Left hindlimb (tissue), 1 donor: ENCODE results near the gene SENP7.
"Not testable (repeated sequence)": the region's sequence is repeated elsewhere in the genome, so short reads cannot be mapped to it uniquely, and the experiment has no call there.

Experiments
- DNase-seq: peaks from one replicate; pipeline ENCODE4 v3.0.0-alpha.2; 2018

Gene SENP7, protein sequence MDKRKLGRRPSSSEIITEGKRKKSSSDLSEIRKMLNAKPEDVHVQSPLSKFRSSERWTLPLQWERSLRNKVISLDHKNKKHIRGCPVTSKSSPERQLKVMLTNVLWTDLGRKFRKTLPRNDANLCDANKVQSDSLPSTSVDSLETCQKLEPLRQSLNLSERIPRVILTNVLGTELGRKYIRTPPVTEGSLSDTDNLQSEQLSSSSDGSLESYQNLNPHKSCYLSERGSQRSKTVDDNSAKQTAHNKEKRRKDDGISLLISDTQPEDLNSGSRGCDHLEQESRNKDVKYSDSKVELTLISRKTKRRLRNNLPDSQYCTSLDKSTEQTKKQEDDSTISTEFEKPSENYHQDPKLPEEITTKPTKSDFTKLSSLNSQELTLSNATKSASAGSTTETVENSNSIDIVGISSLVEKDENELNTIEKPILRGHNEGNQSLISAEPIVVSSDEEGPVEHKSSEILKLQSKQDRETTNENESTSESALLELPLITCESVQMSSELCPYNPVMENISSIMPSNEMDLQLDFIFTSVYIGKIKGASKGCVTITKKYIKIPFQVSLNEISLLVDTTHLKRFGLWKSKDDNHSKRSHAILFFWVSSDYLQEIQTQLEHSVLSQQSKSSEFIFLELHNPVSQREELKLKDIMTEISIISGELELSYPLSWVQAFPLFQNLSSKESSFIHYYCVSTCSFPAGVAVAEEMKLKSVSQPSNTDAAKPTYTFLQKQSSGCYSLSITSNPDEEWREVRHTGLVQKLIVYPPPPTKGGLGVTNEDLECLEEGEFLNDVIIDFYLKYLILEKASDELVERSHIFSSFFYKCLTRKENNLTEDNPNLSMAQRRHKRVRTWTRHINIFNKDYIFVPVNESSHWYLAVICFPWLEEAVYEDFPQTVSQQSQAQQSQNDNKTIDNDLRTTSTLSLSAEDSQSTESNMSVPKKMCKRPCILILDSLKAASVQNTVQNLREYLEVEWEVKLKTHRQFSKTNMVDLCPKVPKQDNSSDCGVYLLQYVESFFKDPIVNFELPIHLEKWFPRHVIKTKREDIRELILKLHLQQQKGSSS

GRCh38 chr3:101512646-101513418, at the start of gene SENP7:
SENP7 (minus strand) TSS chr3:101513212; CDS start chr3:101513130, 82 bp downstream.
- peak; percentile 89 for DNase-seq

GRCh38 chr3:101561630-101562328, 48.8 kb upstream of the SENP7 start, which contains the start of gene TRMT10C:
TRMT10C (plus strand) TSS chr3:101561868; CDS start chr3:101564782, 2,914 bp downstream.
- DNase-seq, result peak; percentile 94

GRCh38 chr3:101556064-101556463, 43.1 kb upstream of the SENP7 start:
- DNase-seq, result no peak

DNA sequence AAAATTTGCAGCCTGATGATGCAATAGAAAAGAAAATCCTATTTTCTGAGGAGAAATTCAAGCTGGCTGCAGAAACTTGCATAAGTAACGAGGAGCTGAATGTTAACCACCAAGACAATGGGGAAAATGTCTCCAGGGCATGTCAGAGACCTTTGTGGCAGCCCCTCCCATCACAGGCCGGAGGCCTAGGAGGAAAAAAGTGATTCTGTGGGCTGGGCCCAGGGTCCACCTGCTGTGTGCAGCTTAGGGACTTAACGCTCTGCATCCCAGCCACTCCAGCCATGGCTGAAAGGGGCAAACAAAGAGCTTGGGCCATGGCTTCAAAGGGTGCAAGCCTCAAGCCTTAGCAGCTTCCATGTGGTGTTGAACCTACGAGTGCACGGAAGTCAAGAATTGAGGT, 40.4 kb upstream of the SENP7 start:
- DNase-seq, result not testable (repeated sequence)

DNA sequence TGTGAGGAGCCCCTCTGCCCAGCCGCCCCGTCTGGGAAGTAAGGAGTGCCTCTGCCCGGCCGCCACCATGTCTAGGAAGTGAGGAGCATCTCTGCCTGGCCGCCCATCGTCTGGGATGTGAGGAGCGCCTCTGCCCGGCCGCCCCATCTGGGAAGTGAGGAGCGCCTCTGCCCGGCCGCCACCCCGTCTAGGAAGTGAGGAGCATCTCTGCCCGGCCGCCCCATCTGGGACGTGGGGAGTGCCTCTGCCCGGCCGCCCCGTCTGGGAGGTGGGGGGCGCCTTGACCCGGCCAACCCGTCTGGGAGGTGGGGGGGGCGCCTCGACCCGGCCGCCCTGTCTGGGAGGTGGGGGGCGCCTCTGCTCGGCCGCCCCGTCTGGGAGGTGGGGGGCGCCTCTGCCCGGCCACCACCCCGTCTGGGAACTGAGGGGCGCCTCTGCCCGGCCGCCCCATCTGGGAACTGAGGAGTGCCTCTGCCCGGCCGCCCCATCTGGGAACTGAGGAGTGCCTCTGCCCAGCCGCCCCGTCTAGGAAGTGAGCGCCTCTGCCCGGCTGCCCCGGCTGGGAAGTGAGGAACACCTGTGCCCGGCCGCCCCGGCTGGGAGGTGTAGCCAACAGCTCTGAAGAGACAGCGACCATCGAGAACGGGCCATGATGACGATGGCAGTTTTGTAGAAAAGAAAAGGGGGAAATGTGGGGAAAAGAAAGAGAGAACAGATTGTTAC, 38.5 kb upstream of the SENP7 start:
- not testable (repeated sequence) for DNase-seq

DNA sequence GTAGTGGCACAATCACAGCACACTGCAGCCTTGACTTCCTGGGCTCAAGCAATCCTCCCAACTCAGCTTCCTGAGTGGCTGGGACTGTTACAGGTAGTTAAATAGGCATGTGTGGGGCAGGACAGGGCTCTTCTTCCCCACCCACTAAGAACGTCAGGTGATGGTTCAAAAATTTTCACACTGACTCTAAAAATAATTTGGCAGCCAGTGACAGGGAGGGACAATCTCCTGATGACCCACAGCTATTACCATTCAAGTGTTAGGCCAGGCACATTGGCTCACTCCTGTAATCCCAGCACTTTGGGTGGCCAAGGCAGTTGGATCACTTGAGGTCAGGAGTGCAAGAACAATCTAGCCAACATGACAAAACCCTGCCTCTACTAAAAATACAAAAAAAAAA, 36.5 kb upstream of the SENP7 start:
- no peak for DNase-seq

DNA sequence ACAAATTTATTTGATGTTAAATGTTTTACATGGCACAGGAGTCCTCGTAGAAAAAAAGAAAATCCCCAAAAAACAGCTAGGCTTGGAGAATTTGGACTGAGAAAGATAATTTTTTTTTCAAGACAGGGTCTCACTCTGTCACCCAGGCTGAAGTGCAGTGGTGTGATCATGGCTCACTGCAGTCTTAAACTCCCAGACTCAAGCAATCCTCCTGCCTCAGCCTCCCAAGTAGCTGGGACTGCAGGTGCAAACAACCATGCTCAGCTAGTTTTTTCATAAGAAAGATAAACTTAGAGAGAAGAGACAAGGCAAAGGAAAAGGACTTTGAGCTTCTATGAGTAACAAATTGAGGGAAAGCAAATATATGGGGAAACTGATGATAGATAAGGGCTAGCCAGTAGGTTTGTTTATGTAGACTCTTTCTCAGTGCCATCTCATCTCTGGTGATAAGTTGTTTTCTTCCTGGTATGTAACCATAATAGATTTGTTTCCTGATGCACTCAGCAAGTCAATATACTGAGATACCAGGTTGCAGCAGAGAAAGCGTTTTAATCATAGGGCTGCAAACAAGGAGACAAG, 35.6 kb upstream of the SENP7 start:
- DNase-seq, result no peak

DNA sequence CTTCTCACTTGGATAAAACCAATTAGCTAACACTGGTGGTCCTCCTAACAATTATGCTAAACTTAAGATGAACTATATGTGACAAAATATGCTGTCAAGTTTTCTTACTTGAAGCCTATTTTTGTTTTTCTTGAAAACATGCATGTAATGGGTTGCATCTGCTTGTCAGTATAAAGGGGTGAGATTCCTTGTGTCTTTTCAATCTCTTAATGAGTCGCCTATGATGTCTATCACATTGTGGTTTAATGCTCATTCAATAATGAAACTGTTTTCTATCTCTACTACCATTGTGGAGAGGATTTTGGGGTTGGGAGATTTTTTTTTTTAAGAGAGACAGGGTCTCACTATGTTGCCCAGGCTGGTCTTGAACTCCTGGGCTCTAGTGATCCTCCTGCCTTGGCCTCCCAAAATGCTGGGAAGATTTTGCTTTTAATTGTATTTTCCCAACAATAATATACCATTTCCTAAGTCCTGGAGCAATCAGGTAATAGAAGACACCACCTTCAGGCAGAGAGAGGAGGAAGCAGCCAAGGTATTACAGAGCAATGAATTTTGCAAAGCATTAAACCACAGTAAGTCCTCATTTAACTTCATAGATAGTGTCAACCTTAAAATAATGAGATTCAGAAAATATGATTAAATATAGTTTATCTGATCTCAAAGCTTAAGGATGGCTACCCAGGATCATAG, 31.3 kb upstream of the SENP7 start:
- no peak for DNase-seq

GRCh38 chr3:101542957-101543356, 29.9 kb upstream of the SENP7 start:
- no peak for DNase-seq

- not testable (repeated sequence) for DNase-seq
These were observed 23.9 kb upstream of the SENP7 start for GRCh38 chr3:101536955-101537354.

- no peak for DNase-seq
These were observed 23.3 kb upstream of the SENP7 start for GRCh38 chr3:101536266-101536665.

- DNase-seq, result no peak
These were observed 22.2 kb upstream of the SENP7 start for GRCh38 chr3:101535221-101535620.

DNA sequence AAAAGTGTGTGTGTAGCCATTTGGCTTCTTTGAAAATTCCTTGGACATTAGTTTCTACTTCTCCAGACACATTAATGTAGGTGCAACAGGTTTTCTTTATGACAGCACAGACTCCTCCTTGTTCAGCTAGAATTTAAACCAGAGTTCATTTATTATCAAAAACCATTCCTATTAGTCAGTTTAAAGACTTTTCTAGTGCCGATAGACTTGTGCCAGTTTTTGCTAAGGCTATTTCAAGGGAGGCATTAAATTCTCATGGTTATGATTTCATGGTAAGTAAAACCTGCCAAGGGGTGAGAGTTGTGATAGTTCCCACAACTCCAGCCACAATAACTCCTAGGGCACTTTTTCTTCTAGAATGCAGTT, 20.6 kb upstream of the SENP7 start:
- DNase-seq, result no peak

- no peak for DNase-seq
These were observed 20.0 kb upstream of the SENP7 start for GRCh38 chr3:101532783-101533602.

GRCh38 chr3:101531473-101532086, 18.6 kb upstream of the SENP7 start:
- no peak for DNase-seq

GRCh38 chr3:101530686-101531047, 17.7 kb upstream of the SENP7 start:
- no peak for DNase-seq

DNA sequence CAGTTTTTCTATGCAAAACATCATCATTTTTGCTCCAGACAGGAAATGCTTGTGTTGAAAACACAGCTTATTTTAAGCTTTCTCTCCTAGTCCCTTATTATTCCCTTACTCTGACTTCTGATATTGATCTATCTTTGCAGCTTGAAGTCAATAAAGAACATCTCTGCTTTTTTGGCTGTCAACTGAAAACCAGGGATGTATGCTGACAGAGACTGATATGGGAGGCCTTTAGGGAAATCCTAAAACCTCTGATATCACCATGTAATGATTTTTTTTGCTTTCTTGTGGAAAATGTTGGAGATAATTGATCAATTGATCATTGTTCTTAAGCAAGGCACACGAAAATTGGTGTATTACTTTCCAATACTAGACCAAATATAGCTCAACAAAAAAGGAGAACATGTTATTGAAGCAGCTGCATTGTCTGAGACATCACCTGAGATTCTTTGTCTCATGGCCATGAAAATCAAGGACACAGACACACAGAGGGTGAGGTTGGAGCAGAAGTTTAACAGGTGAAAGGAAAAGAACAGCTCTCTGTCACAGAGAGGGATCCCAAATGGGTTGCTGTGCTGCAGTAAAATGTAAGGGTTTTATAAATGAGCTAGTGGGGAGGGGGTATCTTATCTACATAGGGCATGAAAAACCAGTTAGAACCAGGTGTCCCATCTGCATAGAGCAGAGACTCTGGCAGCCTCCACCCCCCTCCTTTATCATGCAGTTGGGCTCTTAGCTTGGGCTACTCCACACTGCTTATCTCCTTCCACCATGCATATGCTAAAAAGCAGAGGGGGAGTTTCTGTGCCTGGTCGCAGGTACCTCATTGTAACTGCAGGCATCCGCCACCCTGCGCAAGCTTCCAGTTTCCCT, 17.0 kb upstream of the SENP7 start:
- no peak for DNase-seq

- no peak for DNase-seq
These were observed 14.9 kb upstream of the SENP7 start for GRCh38 chr3:101527906-101528305.
